ENCODE measurements around the gene MCRIP2.
"Not testable (repeated sequence)": the region's sequence is repeated elsewhere in the genome, so short reads cannot be mapped to it uniquely, and the experiment has no call there.

Gene MCRIP2

GRCh38 chr16:683396-684070 lies 41.9 kb downstream of the MCRIP2 start:
- TF ChIP-seq TAF1 (IDR thresholded peaks at IDR 0.05; ENCODE audit: borderline replicate concordance, low read depth, low read length) = no peak
- no peak for TF ChIP-seq POLR2A (IDR thresholded peaks at IDR 0.05; ENCODE audit: low read depth, low read length)
- no peak for TF ChIP-seq POLR2AphosphoS5 (IDR thresholded peaks at IDR 0.05; ENCODE audit: low read depth, low read length)
- DNase-seq (ENCODE audit: insufficient read length) (no peak), FAIRE-seq (no peak)

GRCh38 chr16:684071-684794 lies 42.6 kb downstream of the MCRIP2 start, which contains the start of gene JMJD8:
JMJD8 (minus strand) TSS chr16:684334; CDS start chr16:684319, 15 bp downstream.
- peak; percentile 97 for TF ChIP-seq POLR2A (IDR thresholded peaks at IDR 0.05; ENCODE audit: low read depth, low read length)
- peak; percentile 90 for TF ChIP-seq POLR2AphosphoS5 (IDR thresholded peaks at IDR 0.05; ENCODE audit: low read depth, low read length)
- TF ChIP-seq TAF1 (IDR thresholded peaks at IDR 0.05; ENCODE audit: borderline replicate concordance, low read depth, low read length) = peak; percentile 85
- FAIRE-seq (peak; percentile 97), DNase-seq (ENCODE audit: insufficient read length) (peak; percentile 100)

- FAIRE-seq = no peak
- TF ChIP-seq POLR2AphosphoS5 (IDR thresholded peaks at IDR 0.05; ENCODE audit: low read depth, low read length) (no peak), POLR2A (IDR thresholded peaks at IDR 0.05; ENCODE audit: low read depth, low read length) (no peak), TAF1 (IDR thresholded peaks at IDR 0.05; ENCODE audit: borderline replicate concordance, low read depth, low read length) (no peak)
- no peak for DNase-seq (ENCODE audit: insufficient read length)
Measured at GRCh38 chr16:684961-685696, 43.5 kb downstream of the MCRIP2 start.

- no peak for DNase-seq (ENCODE audit: insufficient read length)
- FAIRE-seq = no peak
- TF ChIP-seq TAF1 (IDR thresholded peaks at IDR 0.05; ENCODE audit: borderline replicate concordance, low read depth, low read length) = no peak
- no peak for TF ChIP-seq POLR2A (IDR thresholded peaks at IDR 0.05; ENCODE audit: low read depth, low read length)
- TF ChIP-seq POLR2AphosphoS5 (IDR thresholded peaks at IDR 0.05; ENCODE audit: low read depth, low read length) = no peak
Measured at GRCh38 chr16:685967-686366, 44.3 kb downstream of the MCRIP2 start.

GRCh38 chr16:686459-687260 lies 45.0 kb downstream of the MCRIP2 start:
- no peak for DNase-seq (ENCODE audit: insufficient read length)
- no peak for FAIRE-seq
- no peak for TF ChIP-seq TAF1 (IDR thresholded peaks at IDR 0.05; ENCODE audit: borderline replicate concordance, low read depth, low read length)
- TF ChIP-seq POLR2AphosphoS5 (IDR thresholded peaks at IDR 0.05; ENCODE audit: low read depth, low read length) = no peak
- TF ChIP-seq POLR2A (IDR thresholded peaks at IDR 0.05; ENCODE audit: low read depth, low read length) = no peak

GRCh38 chr16:687499-687898 lies 45.9 kb downstream of the MCRIP2 start:
- DNase-seq (ENCODE audit: insufficient read length) = no peak
- TF ChIP-seq POLR2A (IDR thresholded peaks at IDR 0.05; ENCODE audit: low read depth, low read length) (no peak), POLR2AphosphoS5 (IDR thresholded peaks at IDR 0.05; ENCODE audit: low read depth, low read length) (no peak), TAF1 (IDR thresholded peaks at IDR 0.05; ENCODE audit: borderline replicate concordance, low read depth, low read length) (no peak)
- no peak for FAIRE-seq

- TF ChIP-seq POLR2A (IDR thresholded peaks at IDR 0.05; ENCODE audit: low read depth, low read length) (no peak), TAF1 (IDR thresholded peaks at IDR 0.05; ENCODE audit: borderline replicate concordance, low read depth, low read length) (no peak), POLR2AphosphoS5 (IDR thresholded peaks at IDR 0.05; ENCODE audit: low read depth, low read length) (no peak)
- no peak for DNase-seq (ENCODE audit: insufficient read length)
- FAIRE-seq = no peak
Measured at GRCh38 chr16:689175-689897, 47.7 kb downstream of the MCRIP2 start.

GRCh38 chr16:691242-691641 lies 49.6 kb downstream of the MCRIP2 start:
- FAIRE-seq; DNase-seq (ENCODE audit: insufficient read length): not testable (repeated sequence)

- DNase-seq (ENCODE audit: insufficient read length) = no peak
- TF ChIP-seq TAF1 (IDR thresholded peaks at IDR 0.05; ENCODE audit: borderline replicate concordance, low read depth, low read length) = no peak
- TF ChIP-seq POLR2A (IDR thresholded peaks at IDR 0.05; ENCODE audit: low read depth, low read length) = no peak
- TF ChIP-seq POLR2AphosphoS5 (IDR thresholded peaks at IDR 0.05; ENCODE audit: low read depth, low read length) = no peak
- no peak for FAIRE-seq
Measured at GRCh38 chr16:692356-693108, 50.9 kb downstream of the MCRIP2 start.

- FAIRE-seq (no peak), DNase-seq (ENCODE audit: insufficient read length) (no peak)
- no peak for TF ChIP-seq TAF1 (IDR thresholded peaks at IDR 0.05; ENCODE audit: borderline replicate concordance, low read depth, low read length)
- TF ChIP-seq POLR2AphosphoS5 (IDR thresholded peaks at IDR 0.05; ENCODE audit: low read depth, low read length) = no peak
- TF ChIP-seq POLR2A (IDR thresholded peaks at IDR 0.05; ENCODE audit: low read depth, low read length) = no peak
Measured at GRCh38 chr16:693364-693763, 51.7 kb downstream of the MCRIP2 start.
